Activated T-helper 1 cell treated with anti-CD3 and anti-CD28 coated beads, Interleukin-2, amount 50 U/mL, for 16 hours (primary cell): Measurements from ENCODE around the gene PPT1.
"Not testable (repeated sequence)": the region's sequence is repeated elsewhere in the genome, so short reads cannot be mapped to it uniquely, and the experiment has no call there.

Experiments
- DNase-seq, 2 donors: peaks; one replicate each; pipeline ENCODE4 v3.0.0-alpha.2; 2020; ENCODE audit warnings: low read depth in 1 of 2, low spot score in 1 of 2

Gene PPT1

GRCh38 chr1:40057310-40058030 lies 39.6 kb downstream of the PPT1 start:
- DNase-seq, result no peak

GRCh38 chr1:40056519-40057309 lies 40.3 kb downstream of the PPT1 start:
- no peak for DNase-seq

- DNase-seq, result no peak
Observed at GRCh38 chr1:40053138-40053887, 43.7 kb downstream of the PPT1 start.

- DNase-seq, result no peak
Observed at GRCh38 chr1:40050863-40051262, 46.2 kb downstream of the PPT1 start.

GRCh38 chr1:40049725-40050124 lies 47.3 kb downstream of the PPT1 start:
- DNase-seq, result no peak

GRCh38 chr1:40047769-40048168 lies 49.3 kb downstream of the PPT1 start:
- no peak for DNase-seq

GRCh38 chr1:40047276-40047675 lies 49.8 kb downstream of the PPT1 start:
- no peak for DNase-seq

- DNase-seq, result no peak
Observed at GRCh38 chr1:40045766-40046165, 51.3 kb downstream of the PPT1 start.

GRCh38 chr1:40045182-40045581 lies 51.9 kb downstream of the PPT1 start:
- DNase-seq, result no peak

GRCh38 chr1:40044110-40044509 lies 52.9 kb downstream of the PPT1 start:
- DNase-seq, result no peak

GRCh38 chr1:40042341-40042740 lies 54.7 kb downstream of the PPT1 start:
- no peak for DNase-seq

GRCh38 chr1:40041466-40041838 lies 55.6 kb downstream of the PPT1 start:
- no peak for DNase-seq

- DNase-seq, result peak; percentile 100
Observed at GRCh38 chr1:40040511-40041465, 56.3 kb downstream of the PPT1 start, which contains the start of gene CAP1. Gene CAP1, plus strand, starts transcription at chr1:40040729. Its CDS starts 18,618 bp downstream, at chr1:40059347.

- peak; percentile 50 for DNase-seq
Observed at GRCh38 chr1:40039757-40040510, 57.1 kb downstream of the PPT1 start.

- DNase-seq, result peak in 1 of 2 donors; percentile 4
Observed at GRCh38 chr1:40039245-40039756, 57.8 kb downstream of the PPT1 start.

- DNase-seq, result no peak
Observed at GRCh38 chr1:40038697-40039096, 58.4 kb downstream of the PPT1 start.

GRCh38 chr1:40037254-40037653 lies 59.8 kb downstream of the PPT1 start:
- not testable (repeated sequence) for DNase-seq

GRCh38 chr1:40036574-40036973 lies 60.5 kb downstream of the PPT1 start:
- DNase-seq, result no peak

GRCh38 chr1:40034869-40035268 lies 62.2 kb downstream of the PPT1 start:
- DNase-seq, result no peak
